H1 (cell line): Measurements from ENCODE around the gene NAA16. TPM values are rescaled to one million over a fixed set of nuclear protein-coding genes. Genes with fewer than 3 reads are reported as not detected.

Experiments used
- ASH2L ChIP-seq: fragments of 200-600, 300-600 bp; sonication (generic); IDR thresholded peaks from one replicate; pipeline ENCODE4 v1.7.1; 2017; ENCODE audit warnings: low read length
- CHD7 ChIP-seq: fragments of 300-600 bp; sonication (generic); IDR thresholded peaks from 2 replicates; pipeline ENCODE4 v1.7.1; 2012; ENCODE audit warnings: low read length, moderate library complexity, mild to moderate bottlenecking, inconsistent platforms; ENCODE audit not compliant: insufficient replicate concordance
- EP300 ChIP-seq, 2 experiments: IDR thresholded peaks; 1 replicate in 1 of 2; 2 replicates in 1 of 2; pipeline ENCODE4 v1.6.1; 2011 to 2012; ENCODE audit warnings: low read depth in 2 of 2, low read length in 2 of 2, mild to moderate bottlenecking in 2 of 2, borderline replicate concordance in 1 of 2, inconsistent platforms in 1 of 2, moderate library complexity in 1 of 2
- NANOG ChIP-seq: IDR thresholded peaks from 2 replicates; pipeline ENCODE4 v1.6.1; 2011; ENCODE audit warnings: low read length, low read depth, mild to moderate bottlenecking, inconsistent platforms; ENCODE audit not compliant: insufficient read depth, poor library complexity, severe bottlenecking
- POU5F1 ChIP-seq: IDR thresholded peaks from 2 replicates; pipeline ENCODE4 v1.6.1; 2011; ENCODE audit warnings: low read depth, mild to moderate bottlenecking, low read length, moderate library complexity
- TCF12 ChIP-seq: IDR thresholded peaks from 2 replicates; pipeline ENCODE4 v1.6.1; 2011; ENCODE audit warnings: low read depth, mild to moderate bottlenecking, low read length
- polyA plus RNA-seq, 7 experiments: library from polyadenylated mRNA; depleted of rRNA in 3 of 7; stranded (reverse) in 5 of 7; unstranded in 2 of 7; fragments of >200 nt in 5 of 7; fragments of 200-250 nt in 2 of 7; gene quantifications; 1 replicate in 5 of 7; 2 replicates in 1 of 7; 4 replicates in 1 of 7; pipeline versions ENCODE4 v1.2.1 to v1.2.3, GENCODE V29; 2011 to 2013; ENCODE audit warnings: missing spikeins in 2 of 7, mixed read lengths in 2 of 7
- total RNA-seq: library from RNA; stranded (reverse); fragmentation: NEBNext Ultra II Directional; extraction: Animal tissue kit (Norgen Biotek cat#: 25700); gene quantifications from 2 replicates; pipeline ENCODE4 v1.2.1, GENCODE V29; 2021
- TF ChIP-seq, protein P1 (sequence below): IDR thresholded peaks from 2 replicates; pipeline ENCODE4 v1.6.1; 2011; ENCODE audit warnings: low read depth, mild to moderate bottlenecking, low read length; ENCODE audit not compliant: insufficient read depth

Gene NAA16
- total and polyA plus RNA-seq, 2 of the 8 experiments (the other 6 are each of a cell fraction or from before 2014, with no cell fraction given) = 11.4 to 40.0 TPM

GRCh38 chr13:41313117-41313516 lies 2.0 kb downstream of the NAA16 start (continued):
- TF ChIP-seq CHD7 (no peak), TCF12 (no peak), ASH2L (no peak), EP300 (IDR thresholded peaks at IDR 0.05; ENCODE audit: borderline replicate concordance in 1 of 2, low read depth in 2 of 2, low read length in 2 of 2) (no peak), POU5F1 (no peak), NANOG (no peak)
- TF ChIP-seq, protein P1, sequence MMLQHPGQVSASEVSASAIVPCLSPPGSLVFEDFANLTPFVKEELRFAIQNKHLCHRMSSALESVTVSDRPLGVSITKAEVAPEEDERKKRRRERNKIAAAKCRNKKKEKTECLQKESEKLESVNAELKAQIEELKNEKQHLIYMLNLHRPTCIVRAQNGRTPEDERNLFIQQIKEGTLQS = no peak
